HT1080 (cell line): Measurements from ENCODE around the gene HS3ST5. TPM values are rescaled to one million over a fixed set of nuclear protein-coding genes. Genes with fewer than 3 reads are reported as not detected.
A peak's percentile ranks its signal among the peaks of the same experiment; 100 is the strongest.
"Not testable (repeated sequence)": the region's sequence is repeated elsewhere in the genome, so short reads cannot be mapped to it uniquely, and the experiment has no call there.

ENCODE experiments used
- DNase-seq: peaks from one replicate; pipeline ENCODE4 v3.0.0-alpha.2; 2015; ENCODE audit warnings: low read depth
- total RNA-seq: library from RNA; depleted of rRNA; stranded (reverse); fragments of >200 nt; shearing (Covaris generic); gene quantifications from 2 replicates; pipeline ENCODE4 v1.2.3, GENCODE V29; 2014

The HS3ST5 gene
- total RNA-seq, 1 experiment from 2014 or later: 0.18 TPM

DNA sequence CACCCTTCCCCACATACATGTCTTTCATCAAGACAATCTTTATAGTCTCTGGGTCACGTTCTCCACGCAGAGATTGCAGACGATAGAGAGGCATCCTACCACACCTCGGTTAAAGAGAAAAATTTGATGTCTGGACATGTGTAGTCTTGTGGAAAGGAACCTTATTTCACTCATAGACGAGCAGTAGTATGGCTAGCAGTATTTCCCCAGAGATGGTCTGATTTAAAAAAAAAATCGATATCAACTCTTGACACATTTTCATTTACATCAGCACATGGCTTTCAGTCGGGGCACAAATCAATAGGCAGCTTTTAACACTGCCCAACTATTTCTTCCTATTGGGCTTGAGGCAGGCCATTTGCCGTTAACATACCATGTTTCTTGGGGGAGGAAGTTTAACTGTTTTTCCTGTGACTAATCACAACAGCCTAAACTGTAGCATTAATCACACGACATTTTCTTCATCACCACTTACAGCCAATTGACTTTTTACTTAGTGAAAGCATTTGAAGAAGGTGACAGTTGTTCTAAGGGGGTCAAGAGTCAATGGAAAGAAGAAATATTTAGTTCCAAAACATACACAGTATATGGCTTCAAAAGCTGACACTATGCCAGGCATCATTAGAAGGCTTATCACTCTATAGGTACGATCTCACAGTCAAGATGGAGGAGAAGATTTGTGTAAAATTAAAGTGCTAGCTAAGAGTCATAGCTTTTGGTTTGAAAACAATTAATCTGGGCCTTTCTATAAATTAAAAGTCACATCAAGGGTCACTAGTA lies 242.4 kb downstream of the HS3ST5 start:
- peak; percentile 45 for DNase-seq

DNA sequence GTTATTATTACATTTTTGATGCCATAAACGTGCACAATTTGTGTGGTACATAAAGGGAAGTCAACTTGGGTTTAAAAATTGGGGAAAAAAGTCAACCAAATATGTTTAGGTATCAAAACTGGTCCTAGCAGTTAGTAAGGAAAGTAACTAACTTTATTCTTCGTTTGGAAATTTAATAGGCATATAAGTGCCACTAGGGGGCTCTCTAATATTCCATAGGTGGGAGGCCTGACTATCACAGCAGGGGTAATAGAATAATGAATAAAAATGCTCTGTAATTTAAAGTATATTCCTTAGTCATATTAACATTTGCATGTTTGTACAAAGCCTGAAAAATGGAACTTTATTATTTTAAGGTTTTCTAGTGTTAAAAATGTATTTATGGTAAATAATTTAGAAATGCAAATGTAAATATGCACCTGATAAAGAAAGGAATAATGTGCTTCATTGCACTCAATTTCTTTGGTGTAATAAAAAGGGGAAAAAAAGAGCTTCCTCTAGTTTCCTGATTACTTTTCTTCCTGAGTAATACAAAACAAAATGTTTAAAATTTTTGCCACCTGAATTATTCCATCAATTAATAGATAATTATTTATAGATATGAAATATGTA lies 246.2 kb downstream of the HS3ST5 start:
- DNase-seq: no peak

DNA sequence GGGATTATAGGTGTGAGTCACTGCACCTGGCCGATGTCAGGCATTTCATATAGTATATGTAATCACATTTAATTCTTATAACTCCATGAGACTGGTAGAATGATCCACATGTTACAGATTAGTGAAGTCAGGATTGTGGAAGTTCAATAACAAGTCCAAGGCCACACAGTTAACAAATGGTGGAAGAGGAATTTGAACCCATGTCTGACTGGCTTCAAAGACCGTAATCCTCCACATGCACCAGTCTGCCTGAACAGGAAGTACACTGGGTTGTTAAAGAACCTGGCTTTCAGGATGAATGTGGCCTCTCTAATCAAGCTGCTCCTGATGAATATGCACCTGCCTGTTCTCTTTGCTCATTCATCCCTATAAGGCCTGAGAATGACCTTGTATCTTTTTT lies 249.9 kb downstream of the HS3ST5 start:
- DNase-seq: no peak

DNA sequence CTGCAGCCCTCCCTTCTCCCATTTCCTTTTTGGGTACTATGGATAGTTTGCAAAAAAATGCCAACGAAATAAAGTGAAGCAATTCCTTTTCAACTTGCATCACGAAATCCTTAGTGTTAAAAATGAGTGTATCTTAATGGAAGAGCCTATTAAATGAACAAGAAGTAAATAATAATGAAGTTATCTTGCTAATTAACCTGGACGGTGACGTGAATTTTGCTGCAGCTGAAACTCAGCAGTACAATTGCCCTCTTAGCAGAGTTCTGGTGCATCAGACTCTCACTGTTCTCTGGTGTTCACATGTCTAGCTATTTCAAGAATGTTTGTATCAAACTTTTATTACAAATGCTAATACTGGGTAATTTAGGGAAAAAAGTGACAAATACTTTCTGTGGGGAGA lies 252.2 kb downstream of the HS3ST5 start:
- no peak for DNase-seq

DNA sequence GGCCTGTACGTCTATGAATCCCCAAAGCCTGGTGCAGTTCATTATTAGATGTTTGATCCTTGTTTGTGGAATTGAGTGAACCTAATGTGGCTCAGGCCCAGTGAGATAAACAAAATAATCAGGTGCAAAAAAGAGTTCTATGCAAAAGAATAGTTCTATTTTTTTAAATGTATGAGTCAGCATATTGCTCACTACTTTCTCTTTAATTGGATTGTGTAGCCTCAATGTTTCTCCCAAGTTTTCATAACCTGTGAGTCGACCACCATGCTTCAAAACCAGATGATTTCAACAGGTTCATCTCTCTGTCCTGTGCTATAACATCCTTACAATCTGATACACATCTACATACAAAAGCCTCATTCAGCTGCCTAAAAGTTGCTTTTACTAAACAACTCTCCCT lies 255.3 kb downstream of the HS3ST5 start:
- peak; percentile 19 for DNase-seq

DNA sequence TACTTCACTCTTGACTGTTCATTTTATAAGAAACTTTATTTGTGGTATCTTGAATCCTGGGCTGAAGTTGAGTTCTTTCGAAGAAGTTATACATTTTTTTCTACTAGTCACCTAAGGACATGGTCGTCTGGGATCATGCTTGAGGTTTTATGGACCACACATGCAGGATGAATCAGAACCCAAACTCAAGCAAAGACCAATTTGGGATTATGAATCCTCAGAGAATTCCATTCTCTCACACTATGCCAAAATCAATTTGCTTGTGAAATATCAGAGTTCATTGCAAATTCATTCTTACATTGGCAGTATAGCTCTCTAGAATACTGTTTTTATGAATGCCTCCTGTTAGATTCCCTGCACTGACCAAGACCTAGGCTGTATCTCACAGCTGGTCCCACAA lies 257.6 kb downstream of the HS3ST5 start:
- DNase-seq: no peak

DNA sequence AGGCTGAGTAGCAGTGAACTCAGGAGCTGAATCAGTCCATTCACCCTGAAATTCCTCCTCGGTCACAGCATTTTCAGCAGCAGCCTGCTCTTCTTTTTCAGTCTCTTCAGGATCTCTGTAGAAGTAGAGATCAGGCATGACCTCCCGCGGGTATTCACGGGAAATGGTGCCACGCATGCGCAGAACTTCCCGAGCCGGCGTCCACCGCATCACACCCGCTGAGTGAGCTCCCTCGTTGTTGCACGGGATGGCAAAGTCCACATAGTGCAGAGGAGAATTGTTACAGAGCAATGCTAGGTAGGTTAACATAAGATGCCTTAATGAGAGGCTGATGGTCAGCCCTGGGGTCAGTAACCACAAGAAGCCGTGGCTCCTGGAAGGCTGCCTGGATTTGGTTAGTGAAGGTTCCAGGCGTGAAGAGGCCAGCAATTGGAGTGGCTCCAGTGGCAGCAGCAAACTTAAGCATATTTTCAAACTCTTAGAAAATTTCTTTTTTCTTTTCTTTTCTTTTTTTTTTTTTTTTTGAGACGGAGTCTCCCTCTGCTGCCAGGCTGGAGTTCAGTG lies 258.4 kb downstream of the HS3ST5 start:
- no peak for DNase-seq

DNA sequence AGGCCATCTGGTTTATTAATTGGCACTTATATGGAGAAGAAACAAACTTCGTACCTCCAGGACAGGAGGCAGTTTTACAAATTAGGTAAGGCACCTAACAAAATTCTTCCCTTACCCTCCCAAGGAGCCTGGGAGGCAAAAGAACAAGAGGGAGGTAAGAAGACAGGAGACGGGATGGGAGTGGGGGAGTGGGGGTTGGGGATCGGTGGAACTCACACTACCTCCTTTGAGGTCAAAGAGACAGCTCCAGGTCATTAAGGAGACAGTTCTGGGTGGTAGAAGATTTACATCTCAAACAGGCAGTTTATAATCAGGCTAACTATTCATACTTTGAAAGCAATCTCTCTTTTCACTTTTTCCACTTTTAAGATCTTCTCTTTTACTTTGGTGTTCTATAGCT lies 259.6 kb downstream of the HS3ST5 start:
- no peak for DNase-seq

DNA sequence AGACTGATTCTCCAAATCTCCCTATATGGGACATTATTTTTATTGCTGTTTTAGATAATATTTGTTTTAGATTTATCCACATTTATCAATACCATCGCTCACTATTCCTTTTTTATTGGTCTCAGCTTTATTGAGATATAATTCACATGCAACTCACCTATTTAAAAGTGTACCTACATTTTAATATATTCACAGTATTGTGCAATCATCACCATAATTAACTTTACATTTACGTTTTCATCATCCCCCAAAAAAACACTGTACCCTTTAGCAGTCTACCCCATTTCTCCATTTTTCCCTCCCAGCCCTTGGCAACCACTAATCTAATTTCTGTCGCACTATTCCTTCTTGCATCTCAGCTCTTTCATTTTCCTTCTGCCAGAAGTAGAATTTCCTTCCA lies 261.1 kb downstream of the HS3ST5 start:
- DNase-seq: no peak

DNA sequence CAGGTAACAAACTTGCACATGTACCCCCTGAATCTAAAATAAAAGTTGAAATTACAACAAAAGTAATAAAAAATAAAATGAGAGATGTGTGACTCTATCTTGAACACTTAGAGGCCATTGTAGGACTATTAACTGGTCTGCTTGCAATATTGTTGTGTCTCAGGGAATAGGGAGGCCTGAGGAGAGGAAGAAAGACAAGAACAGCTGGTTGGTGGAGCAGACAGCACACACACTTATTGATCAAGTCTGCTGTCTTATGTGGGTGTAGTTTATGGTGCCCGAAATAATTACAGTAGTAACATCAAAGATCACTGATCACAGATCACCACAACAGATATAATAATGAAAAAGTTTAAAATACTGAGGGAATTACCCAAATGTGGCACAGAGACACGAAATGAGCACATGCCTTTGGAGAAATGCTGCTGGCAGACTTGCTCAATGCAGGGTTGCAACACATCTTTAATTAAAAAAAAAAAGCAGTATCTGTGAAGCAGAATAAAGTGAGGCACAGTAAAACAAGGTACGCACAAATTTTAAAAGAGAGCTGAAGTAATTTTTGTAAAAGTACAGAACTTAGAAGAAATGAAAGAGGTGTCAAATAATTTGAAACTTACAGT lies 261.8 kb downstream of the HS3ST5 start:
- no peak for DNase-seq

DNA sequence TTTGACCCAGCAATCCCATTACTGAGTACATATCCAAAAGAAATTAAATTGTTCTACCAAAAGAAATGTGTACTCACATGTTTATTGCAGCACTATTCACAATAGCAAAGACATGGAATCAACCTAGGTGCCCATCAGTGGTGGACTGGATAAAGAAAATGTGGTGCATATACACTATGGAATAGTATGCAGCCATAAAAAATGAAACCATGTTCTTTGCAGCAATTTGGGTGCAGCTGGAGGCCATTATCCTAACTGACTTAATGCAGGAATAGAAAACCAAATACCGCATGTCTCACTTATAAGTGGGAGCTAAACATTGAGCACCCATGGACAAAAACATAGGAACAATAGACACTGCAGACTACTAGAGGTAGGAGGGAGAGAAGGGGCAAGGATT lies 262.4 kb downstream of the HS3ST5 start:
- not testable (repeated sequence) for DNase-seq

DNA sequence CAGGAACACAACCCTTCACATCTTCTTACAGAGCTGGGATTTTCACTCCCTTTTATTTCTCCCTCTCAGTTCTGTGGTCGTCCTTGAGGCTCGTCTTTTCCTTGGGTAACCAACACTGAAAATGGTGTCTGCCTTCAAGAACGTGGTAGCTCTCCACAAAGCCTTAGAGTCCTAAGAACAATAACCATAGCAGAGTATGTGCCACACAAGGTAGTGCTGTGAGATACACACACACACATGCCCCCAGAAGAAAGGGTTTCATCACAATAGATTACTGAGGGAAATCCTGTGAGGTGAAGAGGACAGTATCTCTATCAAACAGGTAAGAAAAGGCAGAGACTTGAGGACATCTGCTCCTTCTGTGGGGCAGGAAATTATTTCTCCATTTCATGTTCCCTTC lies 267.0 kb downstream of the HS3ST5 start:
- no peak for DNase-seq

DNA sequence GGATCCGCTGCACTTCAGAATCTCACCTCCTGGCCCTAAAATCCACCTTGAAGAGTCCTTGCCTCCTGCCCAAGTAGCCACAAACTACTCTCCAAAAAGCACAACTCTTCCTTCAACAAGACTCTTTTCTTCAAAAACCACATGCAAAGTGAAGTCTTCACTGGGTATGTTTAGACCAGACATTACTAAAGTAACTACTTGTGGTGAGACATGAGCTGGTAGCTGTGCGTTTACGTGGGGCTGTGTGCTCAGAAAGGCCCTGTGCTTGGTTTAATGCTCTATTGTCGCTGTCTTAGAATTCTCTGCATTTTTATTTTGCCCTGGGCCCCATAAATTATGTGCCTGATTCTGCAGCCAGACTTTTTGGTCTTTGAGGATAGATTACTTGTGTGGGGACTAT lies 267.5 kb downstream of the HS3ST5 start:
- no peak for DNase-seq

DNA sequence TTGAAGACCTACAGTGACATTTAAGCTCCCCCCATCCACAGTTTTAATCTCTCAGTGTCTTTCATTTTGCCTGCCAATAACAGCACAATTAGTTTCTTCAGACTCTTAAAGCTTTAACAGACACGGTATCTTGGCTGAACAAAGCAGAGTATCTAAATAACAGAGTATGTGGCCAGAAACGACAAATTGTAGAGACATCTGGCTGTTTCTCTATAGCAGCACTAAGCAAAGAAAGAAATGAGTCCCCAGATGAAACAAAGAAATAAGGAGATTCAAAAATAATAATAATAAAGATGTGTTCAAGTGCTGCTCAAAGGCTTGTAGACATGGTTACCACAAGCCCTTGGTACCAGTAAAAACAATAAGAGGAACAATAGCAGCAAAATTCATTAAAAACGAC lies 274.1 kb downstream of the HS3ST5 start:
- no peak for DNase-seq

DNA sequence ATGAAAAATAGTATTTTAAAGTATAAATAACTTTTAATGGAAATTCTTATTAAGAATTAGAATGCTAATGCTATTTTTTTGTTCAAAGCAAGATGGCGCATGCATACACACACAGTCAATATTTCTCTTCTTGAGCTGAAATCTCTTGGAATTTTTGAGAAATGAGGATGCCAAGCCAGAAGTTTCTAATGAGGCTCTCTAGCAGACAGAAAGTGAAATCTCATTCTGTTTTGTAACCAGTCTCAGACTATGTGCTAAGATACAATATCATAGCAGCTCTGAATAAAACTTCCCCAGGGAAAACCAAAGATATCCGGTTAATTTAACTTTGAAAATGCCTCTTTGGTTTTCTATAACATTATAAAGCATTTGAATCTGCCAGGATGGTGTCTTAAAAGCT lies 274.7 kb downstream of the HS3ST5 start:
- no peak for DNase-seq

DNA sequence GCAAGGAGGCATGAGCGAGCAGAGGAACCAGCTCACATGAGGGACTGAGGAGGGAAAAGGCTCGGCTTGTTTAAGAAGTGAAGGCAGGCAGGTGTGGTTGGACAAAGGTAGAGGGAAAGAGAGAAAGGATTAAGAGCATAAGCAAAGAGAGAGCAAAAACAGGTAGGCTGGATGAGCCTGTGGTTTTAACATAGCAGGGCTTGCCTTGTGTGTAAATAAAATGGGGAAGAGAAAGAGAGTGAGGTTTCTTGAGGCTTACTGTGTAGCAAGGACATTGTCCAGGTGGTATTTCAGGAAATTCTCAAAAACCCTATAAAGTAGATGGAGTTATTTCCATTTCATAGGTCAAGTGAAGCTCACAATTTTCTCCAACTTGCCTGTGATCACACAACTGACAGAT lies 278.0 kb downstream of the HS3ST5 start:
- no peak for DNase-seq

DNA sequence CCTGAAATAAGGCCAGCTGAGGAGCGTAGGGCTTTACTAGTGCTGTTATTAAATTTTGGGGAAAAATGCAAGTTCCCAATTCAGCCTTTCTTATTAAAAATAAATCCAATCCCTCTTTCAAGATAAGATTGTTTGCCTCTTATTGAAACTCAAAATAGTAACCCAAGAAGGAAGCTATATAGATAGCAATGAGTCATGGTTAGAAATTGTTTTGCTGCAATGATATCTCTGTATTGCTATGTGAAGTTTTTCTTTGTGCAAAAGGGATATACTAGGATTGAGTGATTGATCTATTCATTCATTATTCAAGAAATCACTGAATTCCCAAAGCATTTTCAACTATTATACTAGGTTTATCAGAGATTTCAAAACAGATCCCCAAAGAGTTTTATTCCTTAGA lies 278.9 kb downstream of the HS3ST5 start:
- no peak for DNase-seq

DNA sequence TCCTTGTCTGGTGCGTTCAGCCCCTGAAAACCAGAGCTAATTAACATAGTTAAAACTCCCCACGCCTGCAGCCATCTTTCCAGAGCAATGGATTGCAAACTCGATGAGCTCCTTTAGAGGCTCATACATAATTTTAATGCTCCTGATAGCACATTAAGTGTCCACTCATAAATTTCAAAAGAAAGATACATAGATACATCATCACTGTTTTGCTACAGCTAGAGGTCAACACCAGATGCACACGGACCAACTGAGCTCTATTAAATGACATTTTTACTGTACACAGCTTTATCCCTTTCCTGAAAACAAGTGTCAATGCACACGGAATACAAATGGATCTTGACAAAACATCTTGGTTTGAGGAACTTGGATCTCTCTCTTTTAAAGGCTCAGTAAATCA lies 280.6 kb downstream of the HS3ST5 start:
- DNase-seq: no peak

DNA sequence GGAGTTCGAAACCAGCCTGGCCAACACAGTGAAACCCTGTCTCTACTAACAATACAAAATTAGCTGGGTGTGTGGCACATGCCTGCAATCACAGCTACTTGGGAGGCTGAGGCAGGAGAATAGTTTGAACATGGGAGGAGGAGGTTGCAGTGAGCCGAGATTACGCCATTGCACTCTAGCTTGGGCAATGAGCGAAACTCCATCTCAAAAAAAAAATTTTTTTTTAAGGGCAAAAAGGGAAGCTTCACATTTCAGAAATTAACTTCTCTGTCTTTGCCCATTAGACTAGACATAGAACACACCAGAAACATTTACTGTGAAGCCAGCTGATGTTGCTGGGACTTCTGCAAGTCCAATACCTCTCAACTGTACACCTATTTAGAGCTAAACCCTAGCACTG lies 281.1 kb downstream of the HS3ST5 start:
- no peak for DNase-seq

DNA sequence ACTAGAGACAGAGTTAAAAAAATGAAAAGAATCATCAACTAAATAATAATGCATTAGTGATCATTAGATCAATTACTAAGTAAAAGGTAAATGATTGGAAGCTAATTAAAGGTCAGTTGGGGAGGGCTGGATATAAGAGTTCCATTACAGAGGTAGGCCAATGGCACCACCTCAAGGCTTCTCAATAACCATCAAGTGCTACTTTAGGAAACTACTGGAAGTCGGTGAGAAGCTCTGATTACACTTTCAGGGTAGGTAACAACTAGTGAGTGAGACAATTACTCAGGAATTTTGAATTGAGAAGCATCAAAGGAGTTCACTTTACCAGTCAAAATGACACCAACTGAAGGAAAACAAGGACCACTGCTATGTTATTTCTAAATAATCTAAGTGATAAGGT lies 281.7 kb downstream of the HS3ST5 start:
- DNase-seq: no peak

DNA sequence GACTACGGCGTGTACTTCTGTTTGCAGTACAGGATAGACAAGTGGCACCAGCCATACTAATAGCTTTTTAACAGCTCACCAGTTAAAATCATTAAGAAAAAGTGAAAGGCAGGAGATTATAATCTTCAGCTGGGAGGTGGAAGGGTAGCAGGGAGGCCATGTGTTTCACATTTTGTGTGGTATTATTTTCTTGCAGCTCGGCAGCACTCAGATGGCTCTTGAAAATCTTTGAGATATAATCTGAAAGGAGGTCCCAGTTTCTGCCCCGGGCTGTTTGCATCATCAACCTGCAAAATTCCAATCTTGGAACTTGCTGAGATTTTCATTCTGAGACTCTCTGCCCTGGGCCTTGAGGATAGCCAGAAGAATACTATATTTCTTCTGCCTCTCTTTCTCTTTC lies 284.4 kb downstream of the HS3ST5 start:
- no peak for DNase-seq

DNA sequence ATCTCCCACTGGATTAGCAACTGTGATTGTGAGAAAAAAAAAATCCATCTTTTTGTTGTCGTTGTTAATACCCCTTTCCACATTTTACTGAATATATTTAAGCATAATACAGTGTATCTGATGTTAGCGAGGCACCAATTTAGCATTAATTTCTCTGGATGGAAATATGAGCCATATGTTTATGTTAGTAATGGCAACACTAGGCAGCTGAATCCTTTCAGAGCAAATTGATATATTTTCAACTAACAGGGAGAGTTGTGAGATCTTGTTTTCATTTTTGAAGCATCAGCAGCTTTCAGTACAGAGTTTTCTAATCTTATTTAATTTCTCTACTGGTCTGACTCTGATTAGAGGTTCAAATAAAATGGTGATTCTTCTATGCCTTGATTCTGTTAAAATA lies 287.1 kb downstream of the HS3ST5 start:
- no peak for DNase-seq

DNA sequence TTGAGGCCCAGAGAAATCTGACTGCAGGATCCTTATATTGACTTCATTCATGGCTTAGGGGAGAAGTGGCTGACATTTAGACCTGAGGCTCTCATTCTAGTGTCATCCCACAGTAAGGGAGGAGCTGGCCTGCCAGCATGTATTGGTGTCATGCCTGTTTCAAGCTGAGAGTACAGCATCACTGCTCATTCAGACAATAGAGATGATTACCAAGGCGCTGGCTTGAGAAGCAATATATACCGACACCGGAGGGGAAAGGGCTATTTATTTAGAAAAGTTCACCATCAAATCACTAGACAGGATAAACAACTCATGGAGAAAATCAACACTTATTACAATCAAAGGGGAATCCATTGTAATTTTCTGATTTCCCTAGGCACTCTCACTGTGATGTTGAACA lies 287.5 kb downstream of the HS3ST5 start:
- DNase-seq: no peak
